ENCODE data around the gene HSPA14.

Gene HSPA14

DNA sequence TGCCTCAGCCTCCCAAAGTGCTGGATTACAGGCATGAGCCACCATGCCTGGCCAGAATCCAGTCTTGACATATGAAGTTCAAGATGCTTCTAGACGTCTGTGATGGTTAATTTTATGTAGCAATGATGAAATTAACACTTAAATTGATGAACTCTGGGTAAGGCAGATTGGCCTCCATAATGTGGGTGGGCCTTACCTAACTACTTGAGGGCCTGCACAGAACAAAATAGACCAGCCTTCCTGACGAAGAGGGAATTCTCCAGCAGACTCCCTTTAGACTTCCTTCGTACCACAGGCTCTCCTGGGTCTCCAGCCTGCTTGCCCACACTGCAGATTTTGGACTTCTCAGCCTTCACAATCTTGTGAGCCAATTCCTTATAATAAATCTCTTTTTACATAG lies 5.0 kb upstream of the HSPA14 start:
- no peak overlapping the region for H3K14ac ChIP-seq (ENCODE audit: low read length)
- no peak overlapping the region for H3K4me2 ChIP-seq (ENCODE audit: low read length)
- no peak overlapping the region for H3K9ac ChIP-seq (ENCODE audit: low read length)
- H3K27ac ChIP-seq (ENCODE audit: low read depth, low read length): no peak overlapping the region
- H4K8ac ChIP-seq (ENCODE audit: low read depth, low read length): no peak overlapping the region
- H2BK5ac ChIP-seq (ENCODE audit: low read depth, low read length, poor library complexity): no peak overlapping the region
- H2AK5ac ChIP-seq (ENCODE audit: low read length): no peak overlapping the region
- no peak overlapping the region for H3K4ac ChIP-seq (ENCODE audit: low read depth, low read length)
- no peak for DNase-seq
- H3K23ac ChIP-seq (ENCODE audit: low read length): no peak overlapping the region
- H2AFZ ChIP-seq (ENCODE audit: insufficient read depth, low read length, poor library complexity): no peak overlapping the region
- no peaks in the 10 kb centered on the region for H3K36me3 ChIP-seq (ENCODE audit: control insufficient read depth in 1 of 2, insufficient read depth in 2 of 2, low read length in 2 of 2)
- no peaks in the 10 kb centered on the region for H3K9me3 ChIP-seq (ENCODE audit: insufficient read depth, low read depth, low read length)
- no peak overlapping the region for H4K12ac ChIP-seq (ENCODE audit: low read depth, low read length)
- H4K91ac ChIP-seq (ENCODE audit: low read depth, low read length): no peak overlapping the region
- H2BK120ac ChIP-seq (ENCODE audit: insufficient read depth, low read length, poor library complexity): no peak overlapping the region
- H3K27me3 ChIP-seq (ENCODE audit: insufficient read depth, low read length): no peaks in the 10 kb centered on the region
- peaks cover 3% of the 10 kb centered on the region in 2 experiments for H3K4me1 ChIP-seq (ENCODE audit: control insufficient read depth in 1 of 2, insufficient read depth in 2 of 2, low read length in 2 of 2)
- H3K79me1 ChIP-seq (ENCODE audit: low read length): peaks cover 5% of the 10 kb centered on the region
- no peak overlapping the region for H2BK12ac ChIP-seq (ENCODE audit: low read length)
- no CpG with 5 or more reads among the region's 3 CpGs for WGBS (ENCODE audit: extremely low coverage, insufficient coverage, insufficient read length)
- H3K18ac ChIP-seq (ENCODE audit: low read length): no peak overlapping the region
- no peak overlapping the region for H3K4me3 ChIP-seq (ENCODE audit: low read depth, low read length)
- H3K79me2 ChIP-seq (ENCODE audit: control insufficient read depth, insufficient read depth, low read length, poor library complexity): peaks cover 5% of the 10 kb centered on the region

- H3K27ac ChIP-seq (ENCODE audit: low read depth, low read length): no peak overlapping the region
- no peak overlapping the region for H2BK5ac ChIP-seq (ENCODE audit: low read depth, low read length, poor library complexity)
- no peak overlapping the region for H4K91ac ChIP-seq (ENCODE audit: low read depth, low read length)
- no peak overlapping the region for H3K23ac ChIP-seq (ENCODE audit: low read length)
- H3K9ac ChIP-seq (ENCODE audit: low read length): no peak overlapping the region
- H3K18ac ChIP-seq (ENCODE audit: low read length): no peak overlapping the region
- peaks cover 3% of the 10 kb centered on the region in 2 experiments for H3K4me1 ChIP-seq (ENCODE audit: control insufficient read depth in 1 of 2, insufficient read depth in 2 of 2, low read length in 2 of 2)
- no peak overlapping the region for H2BK12ac ChIP-seq (ENCODE audit: low read length)
- H3K14ac ChIP-seq (ENCODE audit: low read length): no peak overlapping the region
- no peak overlapping the region for H4K8ac ChIP-seq (ENCODE audit: low read depth, low read length)
- no CpG with 5 or more reads among the region's 2 CpGs for WGBS (ENCODE audit: extremely low coverage, insufficient coverage, insufficient read length)
- no peak overlapping the region for H3K4ac ChIP-seq (ENCODE audit: low read depth, low read length)
- peaks cover 2% of the 10 kb centered on the region for H3K9me3 ChIP-seq (ENCODE audit: insufficient read depth, low read depth, low read length)
- H2AFZ ChIP-seq (ENCODE audit: insufficient read depth, low read length, poor library complexity): no peak overlapping the region
- no peaks in the 10 kb centered on the region for H3K27me3 ChIP-seq (ENCODE audit: insufficient read depth, low read length)
- no peak overlapping the region for H2AK5ac ChIP-seq (ENCODE audit: low read length)
- H3K79me2 ChIP-seq (ENCODE audit: control insufficient read depth, insufficient read depth, low read length, poor library complexity): peaks cover 15% of the 10 kb centered on the region
- peaks cover 14% of the 10 kb centered on the region for H3K79me1 ChIP-seq (ENCODE audit: low read length)
- no peak overlapping the region for H3K4me3 ChIP-seq (ENCODE audit: low read depth, low read length)
- DNase-seq: no peak
- H3K4me2 ChIP-seq (ENCODE audit: low read length): no peak overlapping the region
- no peaks in the 10 kb centered on the region for H3K36me3 ChIP-seq (ENCODE audit: control insufficient read depth in 1 of 2, insufficient read depth in 2 of 2, low read length in 2 of 2)
- no peak overlapping the region for H4K12ac ChIP-seq (ENCODE audit: low read depth, low read length)
- no peak overlapping the region for H2BK120ac ChIP-seq (ENCODE audit: insufficient read depth, low read length, poor library complexity)
Observed at GRCh38 chr10:14836208-14836607, 1.9 kb upstream of the HSPA14 start.

- Histone ChIP-seq H3K4ac (ENCODE audit: low read depth, low read length) (peak overlapping the region; percentile 37), H2AK5ac (ENCODE audit: low read length) (no peak overlapping the region), H3K14ac (ENCODE audit: low read length) (peak overlapping the region; percentile 87), H2BK5ac (ENCODE audit: low read depth, low read length, poor library complexity) (peak overlapping the region; percentile 90), H3K36me3 (ENCODE audit: control insufficient read depth in 1 of 2, insufficient read depth in 2 of 2, low read length in 2 of 2) (peaks cover 7% of the 10 kb centered on the region in 2 experiments), H3K4me2 (ENCODE audit: low read length) (peak overlapping the region; percentile 87), H4K91ac (ENCODE audit: low read depth, low read length) (peak overlapping the region; percentile 82), H2BK12ac (ENCODE audit: low read length) (no peak overlapping the region), H3K9me3 (ENCODE audit: insufficient read depth, low read depth, low read length) (peaks cover 2% of the 10 kb centered on the region), H2BK120ac (ENCODE audit: insufficient read depth, low read length, poor library complexity) (peak overlapping the region; percentile 61), H3K79me2 (ENCODE audit: control insufficient read depth, insufficient read depth, low read length, poor library complexity) (peaks cover 15% of the 10 kb centered on the region), H3K9ac (ENCODE audit: low read length) (peak overlapping the region; percentile 78), H3K27ac (ENCODE audit: low read depth, low read length) (peak overlapping the region; percentile 83), H3K4me3 (ENCODE audit: low read depth, low read length) (peak overlapping the region; percentile 85), H3K79me1 (ENCODE audit: low read length) (peaks cover 14% of the 10 kb centered on the region), H3K18ac (ENCODE audit: low read length) (peak overlapping the region; percentile 73), H4K8ac (ENCODE audit: low read depth, low read length) (peak overlapping the region; percentile 88), H3K23ac (ENCODE audit: low read length) (no peak overlapping the region), H4K12ac (ENCODE audit: low read depth, low read length) (peak overlapping the region; percentile 59), H3K4me1 (ENCODE audit: control insufficient read depth in 1 of 2, insufficient read depth in 2 of 2, low read length in 2 of 2) (peaks cover 3% of the 10 kb centered on the region in 2 experiments), H2AFZ (ENCODE audit: insufficient read depth, low read length, poor library complexity) (peak overlapping the region; percentile 92), H3K27me3 (ENCODE audit: insufficient read depth, low read length) (no peaks in the 10 kb centered on the region)
- no CpG with 5 or more reads among the region's 14 CpGs for WGBS (ENCODE audit: extremely low coverage, insufficient coverage, insufficient read length)
- DNase-seq: no peak
Observed at GRCh38 chr10:14837003-14837756, 926 bp upstream of the HSPA14 start.

DNA sequence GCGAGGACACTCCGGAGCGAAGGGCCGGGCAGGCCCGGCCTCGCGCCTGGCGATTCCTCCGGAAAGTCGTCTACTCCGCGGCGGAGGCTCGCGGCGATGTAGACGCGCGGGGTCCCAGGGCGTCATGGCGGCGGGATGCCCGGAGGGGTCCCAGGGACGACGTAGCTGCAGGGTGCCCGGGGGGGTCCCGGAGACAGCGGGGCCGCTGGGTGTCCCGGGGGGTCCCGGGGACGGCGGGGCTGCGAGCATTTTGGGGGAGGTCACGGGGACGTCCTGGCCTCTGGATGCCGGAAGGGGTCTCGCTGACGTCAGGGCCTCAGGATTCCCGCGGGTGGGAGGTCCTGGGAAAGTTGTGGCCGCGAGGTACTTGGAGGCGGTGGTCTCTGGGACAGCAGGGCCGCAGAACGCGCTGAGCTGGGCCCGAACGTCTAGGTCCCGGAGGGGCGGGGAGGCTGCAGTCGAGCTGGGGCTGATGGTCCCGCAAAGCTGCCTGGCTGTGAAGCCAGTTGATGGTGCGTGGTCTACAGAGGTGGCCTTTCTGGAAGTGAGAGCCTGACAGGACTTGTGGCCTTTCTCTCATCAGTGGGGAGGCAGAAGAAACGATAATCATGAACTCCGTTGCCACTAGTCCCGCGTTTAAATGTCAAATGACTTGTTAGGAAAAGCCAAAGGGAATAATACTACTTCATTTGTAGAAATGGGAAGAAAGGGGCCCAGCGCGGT lies 637 bp downstream of the HSPA14 start:
- peaks cover 3% of the 10 kb centered on the region in 2 experiments for H3K4me1 ChIP-seq (ENCODE audit: control insufficient read depth in 1 of 2, insufficient read depth in 2 of 2, low read length in 2 of 2)
- H3K36me3 ChIP-seq (ENCODE audit: control insufficient read depth in 1 of 2, insufficient read depth in 2 of 2, low read length in 2 of 2): peaks cover 19 to 23% of the 10 kb centered on the region in 2 experiments
- H3K14ac ChIP-seq (ENCODE audit: low read length): peak overlapping the region; percentile 59
- H2BK12ac ChIP-seq (ENCODE audit: low read length): no peak overlapping the region
- peak overlapping the region; percentile 67 for H4K8ac ChIP-seq (ENCODE audit: low read depth, low read length)
- peak overlapping the region; percentile 65 for H4K12ac ChIP-seq (ENCODE audit: low read depth, low read length)
- no CpG with 5 or more reads among the region's 60 CpGs for WGBS (ENCODE audit: extremely low coverage, insufficient coverage, insufficient read length)
- H3K79me1 ChIP-seq (ENCODE audit: low read length): peaks cover 14% of the 10 kb centered on the region
- peak overlapping the region; percentile 48 for H2AFZ ChIP-seq (ENCODE audit: insufficient read depth, low read length, poor library complexity)
- H3K9ac ChIP-seq (ENCODE audit: low read length): peak overlapping the region; percentile 99
- peak overlapping the region; percentile 84 for H3K18ac ChIP-seq (ENCODE audit: low read length)
- DNase-seq: peak; percentile 21 to 43
- no peaks in the 10 kb centered on the region for H3K27me3 ChIP-seq (ENCODE audit: insufficient read depth, low read length)
- peak overlapping the region; percentile 67 for H2BK120ac ChIP-seq (ENCODE audit: insufficient read depth, low read length, poor library complexity)
- peak overlapping the region; percentile 93 for H3K4me2 ChIP-seq (ENCODE audit: low read length)
- H3K79me2 ChIP-seq (ENCODE audit: control insufficient read depth, insufficient read depth, low read length, poor library complexity): peaks cover 15% of the 10 kb centered on the region
- H3K27ac ChIP-seq (ENCODE audit: low read depth, low read length): peak overlapping the region; percentile 71
- H2BK5ac ChIP-seq (ENCODE audit: low read depth, low read length, poor library complexity): peak overlapping the region; percentile 80
- H4K91ac ChIP-seq (ENCODE audit: low read depth, low read length): peak overlapping the region; percentile 49
- peak overlapping the region; percentile 85 for H3K4ac ChIP-seq (ENCODE audit: low read depth, low read length)
- peak overlapping the region; percentile 100 for H3K4me3 ChIP-seq (ENCODE audit: low read depth, low read length)
- H2AK5ac ChIP-seq (ENCODE audit: low read length): peak overlapping the region; percentile 61
- peaks cover 2% of the 10 kb centered on the region for H3K9me3 ChIP-seq (ENCODE audit: insufficient read depth, low read depth, low read length)
- H3K23ac ChIP-seq (ENCODE audit: low read length): no peak overlapping the region
